Activated CD8-positive, alpha-beta memory T cell treated with anti-CD3 and anti-CD28 coated beads, Interleukin-2, amount 10 ng/mL, durations not matched to agents 7 days and 5 days (primary cell): ENCODE results near the gene SBF2. TPM values are rescaled to one million over a fixed set of nuclear protein-coding genes. Genes with fewer than 3 reads are reported as not detected.
A peak's percentile ranks its signal among the peaks of the same experiment; 100 is the strongest.

Experiments
- ATAC-seq: fragments of 150-1000 bp; cut with Tn5 transposase; one replicate; pipeline ENCODE4 v1.10.0; 2021; ENCODE audit warnings: moderate library complexity
- CTCF ChIA-PET: fragments of 350-600 bp; sonication (Branson Sonifier 250); formaldehyde crosslinking; loops from one replicate; lab custom pipeline; 2021; ENCODE audit warnings: antibody characterized with exemption; lab: Charles Lee
- DNase-seq: peaks from one replicate; pipeline ENCODE4 v3.0.0-alpha.2; 2020
- H3K27ac Mint-ChIP-seq: one replicate; pipeline ENCODE4 v1.8.0; 2021; ENCODE audit warnings: mild to moderate bottlenecking, mixed read lengths
- H3K27me3 Mint-ChIP-seq: one replicate; pipeline ENCODE4 v1.8.0; 2021; ENCODE audit warnings: mixed read lengths
- H3K36me3 Mint-ChIP-seq: one replicate; pipeline ENCODE4 v1.8.0; 2021; ENCODE audit warnings: mild to moderate bottlenecking, mixed read lengths
- H3K4me1 Mint-ChIP-seq: one replicate; pipeline ENCODE4 v1.8.0; 2021; ENCODE audit warnings: mixed read lengths
- H3K4me3 Mint-ChIP-seq: one replicate; pipeline ENCODE4 v1.8.0; 2021; ENCODE audit warnings: mild to moderate bottlenecking, moderate library complexity, mixed read lengths
- H3K9me3 Mint-ChIP-seq: one replicate; pipeline ENCODE4 v1.8.0; 2022; ENCODE audit warnings: low read depth, mixed read lengths
- total RNA-seq, 2 experiments: library from RNA; stranded (reverse); gene quantifications; one replicate each; pipeline ENCODE4 v1.2.3, GENCODE V29; 2021

SBF2 gene
- total RNA-seq, 2 experiments from 2014 or later: 4.6 to 8.3 TPM

DNA sequence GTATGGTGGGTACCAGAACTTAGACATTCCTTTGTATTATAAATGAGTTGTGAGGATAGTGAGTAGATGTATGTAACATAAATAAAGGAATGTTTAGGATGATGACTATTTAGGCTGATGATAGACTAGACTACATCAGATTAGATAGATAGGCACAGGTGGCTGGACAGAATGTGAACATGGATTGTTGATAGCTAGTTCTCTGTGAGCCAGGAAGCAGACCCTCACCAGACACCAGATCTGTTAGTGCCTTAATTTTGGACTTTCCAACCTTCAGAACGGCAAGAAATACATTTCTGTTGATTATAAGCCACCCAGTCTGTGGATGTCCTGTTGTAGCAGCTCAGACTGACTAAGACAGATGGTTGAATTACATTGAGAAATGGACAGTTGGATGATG, 530.7 kb downstream of the SBF2 start:
- H3K36me3 Mint-ChIP-seq: no peaks in the 10 kb centered on the region
- ATAC-seq: no peak
- DNase-seq: no peak
- H3K4me3 Mint-ChIP-seq: no peak overlapping the region
- H3K27me3 Mint-ChIP-seq: no peaks in the 10 kb centered on the region
- CTCF ChIA-PET: interaction anchor here (1.2 kb wide), 1 partner anchor 229 kb away, joined by 3 read pairs; no protein-coding TSS in a partner anchor
- H3K27ac Mint-ChIP-seq: no peak overlapping the region
- H3K9me3 Mint-ChIP-seq: no peaks in the 10 kb centered on the region
- peaks cover 17% of the 10 kb centered on the region for H3K4me1 Mint-ChIP-seq

DNA sequence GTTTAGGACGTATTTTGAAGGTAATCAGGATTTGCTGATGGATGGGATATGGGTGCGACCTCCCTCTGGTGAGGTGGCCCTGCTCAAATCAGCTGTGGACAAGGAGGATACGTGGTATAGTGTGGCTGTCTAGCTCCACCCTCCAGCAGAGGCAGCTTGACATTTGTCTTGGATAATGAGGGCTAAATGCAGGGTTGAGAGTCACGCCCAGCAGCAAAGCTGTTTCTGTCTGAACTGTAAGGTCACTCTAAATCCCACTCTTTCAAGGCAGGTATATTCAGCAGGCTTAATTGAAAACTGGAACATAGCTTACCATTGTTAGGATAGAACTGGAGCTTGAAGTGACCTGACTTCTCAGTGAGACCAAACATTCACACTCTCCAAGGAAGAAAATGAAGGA, 531.5 kb downstream of the SBF2 start:
- Mint-ChIP-seq H3K27ac (no peak overlapping the region), H3K27me3 (no peaks in the 10 kb centered on the region)
- CTCF ChIA-PET: interaction anchor here (1.2 kb wide), 1 partner anchor 228 kb away, joined by 3 read pairs; no protein-coding TSS in a partner anchor

DNA sequence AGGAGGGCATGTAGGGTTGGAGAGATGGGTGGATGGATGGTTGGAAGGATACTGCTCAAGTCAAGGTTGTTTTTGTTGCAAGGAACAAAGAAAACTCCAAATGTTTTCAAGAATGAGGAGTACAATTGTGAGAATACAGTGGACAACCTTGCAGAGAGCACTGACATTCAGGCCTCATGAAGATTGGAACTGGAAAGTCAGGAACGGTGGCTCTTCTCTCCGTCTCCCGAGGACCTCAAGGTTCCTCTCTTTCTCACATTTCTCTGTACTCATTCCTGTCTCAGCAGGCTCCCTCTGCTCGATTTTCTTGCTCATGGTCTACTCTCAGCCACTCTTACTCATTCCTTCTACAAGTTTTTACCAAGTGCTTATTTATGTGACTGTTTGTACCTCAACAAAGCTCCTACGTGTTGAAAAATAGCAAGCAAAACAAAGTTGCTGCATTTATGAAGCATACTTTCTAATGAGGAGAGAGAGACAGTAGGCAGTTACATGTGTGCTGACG, 532.5 kb downstream of the SBF2 start:
- DNase-seq: no peak
- CTCF ChIA-PET: interaction anchor here (4.3 kb wide), 2 partner anchors 212 to 545 kb away, joined by 44 to 91 read pairs; partner anchors contain the start of gene ADM
- no peaks in the 10 kb centered on the region for H3K27me3 Mint-ChIP-seq
- no peaks in the 10 kb centered on the region for H3K36me3 Mint-ChIP-seq
- no peak for ATAC-seq
- H3K27ac Mint-ChIP-seq: no peak overlapping the region
- no peaks in the 10 kb centered on the region for H3K9me3 Mint-ChIP-seq
- no peak overlapping the region for H3K4me3 Mint-ChIP-seq
- H3K4me1 Mint-ChIP-seq: peaks cover 25% of the 10 kb centered on the region

More for the DNA sequence above, 531.5 kb downstream of the SBF2 start:
- Mint-ChIP-seq H3K9me3 (no peaks in the 10 kb centered on the region), H3K4me3 (no peak overlapping the region), H3K4me1 (peaks cover 21% of the 10 kb centered on the region), H3K36me3 (no peaks in the 10 kb centered on the region)
- ATAC-seq: no peak
- no peak for DNase-seq

DNA sequence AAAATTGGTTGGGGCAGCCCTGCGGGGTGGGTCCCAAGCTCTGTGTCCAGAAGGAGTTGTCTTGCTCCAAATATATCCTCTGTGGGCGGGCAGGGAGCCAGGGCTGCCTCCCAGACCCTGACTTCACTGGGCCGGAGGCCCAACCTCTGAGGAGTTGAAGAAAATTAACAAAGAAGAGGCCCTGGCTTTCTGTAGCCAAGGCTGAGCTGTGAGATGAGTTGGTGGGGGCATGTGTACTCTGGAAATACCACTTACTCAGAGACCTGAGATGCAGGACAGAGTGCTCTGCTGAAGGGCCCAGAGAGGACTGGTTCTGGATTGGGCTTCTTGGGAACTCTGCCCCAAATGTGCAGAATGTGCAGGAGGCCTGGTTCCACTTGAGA, 533.8 kb downstream of the SBF2 start:
- Mint-ChIP-seq H3K36me3 (no peaks in the 10 kb centered on the region), H3K27me3 (no peaks in the 10 kb centered on the region), H3K4me1 (peaks cover 33% of the 10 kb centered on the region), H3K4me3 (no peak overlapping the region), H3K27ac (no peak overlapping the region), H3K9me3 (no peaks in the 10 kb centered on the region)
- DNase-seq: no peak
- CTCF ChIA-PET: interaction anchor here (0.9 to 4.3 kb wide), 9 partner anchors 11 to 546 kb away, joined by 3 to 91 read pairs (median 18); partner anchors contain the start of gene ADM
- ATAC-seq: no peak

DNA sequence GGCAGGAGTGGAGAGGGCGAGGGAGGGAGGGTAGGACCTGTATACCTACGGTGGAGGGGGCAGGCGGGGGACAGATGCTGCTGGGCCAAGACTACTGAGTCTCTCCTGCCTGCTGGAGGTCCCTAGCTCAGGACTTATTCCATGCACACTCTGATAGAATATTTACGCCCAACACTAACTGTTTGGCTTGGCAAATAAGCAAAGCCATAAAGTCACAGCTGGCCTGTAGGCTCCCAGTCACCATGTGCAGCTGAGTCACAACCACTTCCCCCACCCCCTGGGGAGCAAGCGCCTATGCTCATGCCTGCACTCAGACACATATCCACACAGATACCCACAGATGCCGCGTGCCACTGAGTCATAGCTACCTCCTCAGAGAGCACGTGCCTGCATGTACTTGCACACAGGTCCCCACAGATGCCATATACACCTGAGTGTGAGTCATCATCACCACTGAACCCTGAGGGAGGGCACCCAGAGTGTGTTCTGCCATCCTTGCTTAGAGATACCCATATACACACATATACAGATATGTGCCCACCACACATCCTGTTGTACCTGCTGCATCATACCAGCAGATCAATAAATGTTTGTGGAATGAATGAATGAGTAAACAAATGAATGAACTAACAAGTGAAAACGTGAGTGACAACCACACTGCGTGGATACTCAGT, 534.4 kb downstream of the SBF2 start:
- no peaks in the 10 kb centered on the region for H3K9me3 Mint-ChIP-seq
- CTCF ChIA-PET: interaction anchor here (0.9 to 4.3 kb wide), 16 partner anchors 11 to 546 kb away, joined by 3 to 91 read pairs (median 5); partner anchors contain the start of gene ADM
- peak overlapping the region; percentile 65 for H3K4me3 Mint-ChIP-seq
- H3K36me3 Mint-ChIP-seq: no peaks in the 10 kb centered on the region
- H3K4me1 Mint-ChIP-seq: peaks cover 34% of the 10 kb centered on the region
- H3K27me3 Mint-ChIP-seq: no peaks in the 10 kb centered on the region
- ATAC-seq: peak; percentile 78
- DNase-seq: peak; percentile 96
- H3K27ac Mint-ChIP-seq: peak overlapping the region; percentile 65

DNA sequence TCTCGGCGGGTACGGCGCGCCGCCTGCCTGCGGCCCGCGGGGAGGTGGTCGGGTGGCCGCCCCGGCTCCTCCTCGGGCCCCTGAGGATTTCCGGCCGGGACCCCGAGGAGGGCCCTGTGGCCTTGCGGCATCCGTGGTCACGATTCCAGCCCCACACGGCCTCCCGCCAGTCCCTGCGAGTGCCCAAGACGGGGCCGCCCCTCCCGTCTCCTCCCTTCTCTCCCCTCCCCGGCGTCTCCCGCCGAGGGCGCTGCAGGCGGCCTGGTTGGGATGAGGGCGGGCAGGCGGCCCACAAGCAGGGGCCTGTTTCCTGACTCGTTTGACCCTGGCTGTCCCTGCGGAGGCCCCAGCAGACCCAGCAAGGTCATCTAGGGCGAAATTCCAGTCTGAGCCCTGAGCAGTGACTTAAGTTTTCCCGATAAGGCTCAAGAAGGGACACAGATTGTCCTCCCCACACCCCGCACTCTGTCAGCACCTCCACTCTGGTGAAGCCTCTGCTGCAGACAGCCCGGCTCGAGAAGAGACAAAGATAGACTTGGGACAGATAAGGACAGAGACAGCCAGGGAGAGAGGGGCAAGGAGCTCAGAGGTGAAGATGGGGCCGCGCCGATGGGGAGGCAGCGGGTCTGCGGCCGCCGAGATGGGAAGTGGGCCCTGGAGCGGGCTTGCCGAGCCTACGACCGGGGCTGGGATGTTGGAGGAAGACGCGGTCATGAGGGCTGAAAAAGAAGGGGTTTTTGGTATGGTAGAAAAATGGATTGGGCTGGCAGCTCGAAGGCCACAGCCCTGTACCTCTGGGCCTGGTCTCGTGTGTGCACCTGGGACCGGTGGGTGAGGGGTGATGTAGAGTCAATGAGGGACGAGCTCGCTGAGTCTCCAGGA, 535.1 kb downstream of the SBF2 start:
- CTCF ChIA-PET: interaction anchor here (0.7 to 4.3 kb wide), 31 partner anchors 8 to 590 kb away, joined by 3 to 91 read pairs (median 4); partner anchors contain the start of gene ADM
- DNase-seq (peak; percentile 61), ATAC-seq (peak; percentile 22)
- Mint-ChIP-seq H3K9me3 (no peaks in the 10 kb centered on the region), H3K4me1 (peaks cover 39% of the 10 kb centered on the region), H3K27me3 (no peaks in the 10 kb centered on the region), H3K4me3 (peak overlapping the region; percentile 74), H3K27ac (peak overlapping the region; percentile 65), H3K36me3 (no peaks in the 10 kb centered on the region)

DNA sequence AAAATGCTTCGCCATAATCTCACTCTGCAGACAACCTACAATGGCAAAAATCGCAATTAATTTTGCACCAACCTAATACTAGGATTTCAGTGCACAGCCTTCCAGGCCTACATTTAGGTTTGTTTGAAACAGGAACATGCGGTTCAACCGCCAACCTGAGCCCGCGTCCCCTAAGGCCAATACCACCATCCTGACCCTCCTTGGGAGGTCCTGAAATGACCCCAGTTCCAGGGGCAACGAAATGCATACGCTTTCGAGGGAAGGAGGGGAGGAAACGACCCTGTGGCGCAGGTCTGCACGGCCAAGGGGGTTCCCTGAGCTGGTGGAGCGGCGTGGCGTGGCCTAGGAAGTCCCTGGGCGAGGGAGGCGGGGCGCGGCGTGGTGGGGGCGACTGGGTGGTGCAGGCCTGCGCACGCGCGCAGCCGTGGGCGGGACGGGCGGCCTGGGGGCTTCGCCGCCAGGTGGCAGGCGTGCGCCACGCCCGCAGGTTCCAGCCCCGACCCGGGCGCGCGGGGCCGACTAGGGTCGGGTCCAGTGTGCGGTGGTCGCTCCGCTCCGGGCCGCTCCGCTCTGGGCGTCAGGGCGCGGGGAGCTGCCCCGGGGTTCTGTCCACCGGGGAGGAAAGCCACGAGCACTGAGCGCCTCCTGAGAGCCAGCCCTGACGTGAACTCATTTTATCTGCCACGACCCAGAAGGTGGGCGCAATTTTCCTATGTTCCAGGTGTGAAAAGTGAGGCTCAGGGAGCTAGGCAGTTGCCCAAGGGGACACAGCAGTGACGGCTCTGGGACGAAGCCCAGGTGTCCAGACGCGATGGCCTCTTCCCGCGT, 536.0 kb downstream of the SBF2 start:
- Mint-ChIP-seq H3K27me3 (no peaks in the 10 kb centered on the region), H3K4me1 (peaks cover 45% of the 10 kb centered on the region), H3K4me3 (peak overlapping the region; percentile 74), H3K9me3 (no peaks in the 10 kb centered on the region), H3K27ac (peak overlapping the region; percentile 76), H3K36me3 (no peaks in the 10 kb centered on the region)
- CTCF ChIA-PET: interaction anchor here (0.5 to 4.3 kb wide), 33 partner anchors 9 to 589 kb away, joined by 3 to 91 read pairs (median 3); partner anchors contain the start of gene ADM
- DNase-seq (peak; percentile 93), ATAC-seq (peak; percentile 82)

DNA sequence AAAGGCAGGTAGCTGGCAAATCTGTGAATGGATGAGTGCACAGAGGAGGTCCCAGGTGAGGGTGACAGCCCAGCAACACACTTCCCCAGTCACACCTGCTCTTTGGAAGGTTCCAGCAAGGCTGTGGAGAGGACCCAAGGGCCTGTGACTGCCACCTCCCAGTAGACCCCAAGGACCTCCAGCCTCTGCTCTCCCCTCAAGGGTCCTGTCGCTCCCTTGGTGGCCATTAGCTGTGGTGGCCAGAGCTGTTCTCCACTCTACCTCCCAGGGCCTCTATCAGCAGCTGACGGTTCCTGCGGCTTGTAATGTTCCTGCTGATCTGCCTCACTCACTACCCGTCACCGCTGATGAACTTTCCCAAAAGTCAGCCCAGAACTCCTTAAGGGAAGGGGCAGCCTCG, 537.1 kb downstream of the SBF2 start:
- Mint-ChIP-seq H3K4me3 (no peak overlapping the region), H3K27me3 (no peaks in the 10 kb centered on the region), H3K27ac (no peak overlapping the region), H3K4me1 (peaks cover 52% of the 10 kb centered on the region), H3K36me3 (no peaks in the 10 kb centered on the region), H3K9me3 (no peaks in the 10 kb centered on the region)
- ATAC-seq: no peak
- CTCF ChIA-PET: no interaction called here
- DNase-seq: no peak

DNA sequence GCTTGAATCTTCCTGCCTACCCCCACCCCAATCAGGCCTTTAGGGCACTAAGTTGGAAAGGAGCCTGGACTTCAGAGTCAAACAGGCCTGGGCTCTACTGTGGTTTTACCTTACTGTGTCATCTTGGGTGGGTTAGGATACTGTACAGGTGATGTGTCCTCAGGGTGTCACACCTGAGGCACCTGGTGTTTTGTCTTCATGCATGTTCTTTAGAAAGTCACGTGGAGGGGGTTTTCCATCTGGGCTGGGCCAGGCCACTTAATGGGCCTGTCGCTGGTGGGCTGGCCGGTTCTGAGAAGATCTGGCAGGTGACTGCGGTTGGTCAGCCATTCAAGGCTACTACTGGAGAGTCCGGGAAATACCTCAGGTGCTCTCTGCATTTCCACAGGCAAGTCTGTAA, 537.6 kb downstream of the SBF2 start:
- Mint-ChIP-seq H3K36me3 (no peaks in the 10 kb centered on the region), H3K9me3 (no peaks in the 10 kb centered on the region), H3K4me3 (no peak overlapping the region), H3K4me1 (peaks cover 53% of the 10 kb centered on the region), H3K27me3 (no peaks in the 10 kb centered on the region), H3K27ac (no peak overlapping the region)
- ATAC-seq (no peak), DNase-seq (no peak)
- CTCF ChIA-PET: interaction anchor here (1.4 kb wide), 1 partner anchor 143 kb away, joined by 3 read pairs; no protein-coding TSS in a partner anchor

DNA sequence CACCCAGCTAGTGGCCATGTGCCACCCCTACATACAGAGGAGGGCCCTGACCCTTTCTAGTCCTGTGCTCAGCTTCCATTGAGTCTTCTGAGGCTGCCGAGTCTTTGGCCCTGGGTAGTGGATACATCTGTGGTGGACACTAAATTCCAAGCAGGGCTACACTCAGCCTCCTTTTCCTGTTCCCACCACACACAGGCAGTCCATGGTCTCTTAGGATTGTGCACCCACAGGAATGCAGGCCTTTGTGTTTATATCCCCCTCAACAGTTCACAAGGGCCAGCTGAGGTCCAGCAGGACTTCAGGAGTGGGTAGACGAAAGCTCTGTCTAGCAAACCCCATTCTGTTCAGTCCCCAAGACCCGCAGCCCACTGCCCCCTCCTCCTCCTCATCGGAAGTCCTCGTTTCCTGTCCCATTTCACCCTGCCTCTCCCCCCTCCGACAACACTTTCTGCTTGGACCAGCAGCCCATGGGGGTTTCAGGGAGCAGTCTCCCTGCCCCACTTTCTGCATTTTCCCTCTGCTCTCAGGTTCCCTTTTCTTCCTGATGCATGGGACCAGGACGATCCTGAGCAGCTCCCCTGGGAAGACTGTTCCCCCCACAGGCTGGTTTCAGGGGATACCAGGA, 538.3 kb downstream of the SBF2 start:
- Mint-ChIP-seq H3K27me3 (no peaks in the 10 kb centered on the region), H3K4me3 (no peak overlapping the region), H3K4me1 (peaks cover 52% of the 10 kb centered on the region), H3K9me3 (no peaks in the 10 kb centered on the region), H3K36me3 (no peaks in the 10 kb centered on the region), H3K27ac (peak overlapping the region; percentile 27)
- DNase-seq (no peak), ATAC-seq (no peak)
- CTCF ChIA-PET: interaction anchor here (0.7 to 1.4 kb wide), 2 partner anchors 142 to 552 kb away, joined by 3 read pairs; no protein-coding TSS in a partner anchor

DNA sequence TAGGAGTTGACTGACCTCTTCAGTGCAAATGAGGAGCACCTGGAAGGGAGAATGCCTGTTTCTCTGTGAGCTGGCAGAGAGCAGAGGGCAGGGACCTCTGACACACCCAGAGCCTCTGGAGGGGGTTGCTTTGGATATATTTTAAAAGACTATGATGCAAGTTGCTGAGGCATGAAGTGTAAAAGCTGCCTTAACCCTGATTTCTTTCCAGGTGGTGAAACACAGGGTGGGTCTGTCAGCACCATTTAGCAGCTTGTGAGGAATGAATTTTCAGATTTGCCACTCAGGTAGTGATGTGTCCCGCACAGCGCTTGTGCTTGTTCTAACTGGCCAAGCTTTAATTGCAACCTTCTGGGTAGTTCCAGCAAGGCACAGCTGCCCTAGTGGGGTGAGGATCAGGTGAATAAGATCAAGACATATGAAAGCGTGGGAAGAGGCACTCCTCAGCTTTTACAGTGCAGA, 540.0 kb downstream of the SBF2 start:
- ATAC-seq: no peak
- H3K27me3 Mint-ChIP-seq: no peaks in the 10 kb centered on the region
- H3K4me1 Mint-ChIP-seq: peaks cover 41% of the 10 kb centered on the region
- H3K9me3 Mint-ChIP-seq: no peaks in the 10 kb centered on the region
- H3K4me3 Mint-ChIP-seq: no peak overlapping the region
- no peak for DNase-seq
- H3K36me3 Mint-ChIP-seq: no peaks in the 10 kb centered on the region
- CTCF ChIA-PET: interaction anchor here (0.9 to 1.9 kb wide), 3 partner anchors 141 to 554 kb away, joined by 6 to 8 read pairs (median 8); no protein-coding TSS in a partner anchor
- H3K27ac Mint-ChIP-seq: no peak overlapping the region

DNA sequence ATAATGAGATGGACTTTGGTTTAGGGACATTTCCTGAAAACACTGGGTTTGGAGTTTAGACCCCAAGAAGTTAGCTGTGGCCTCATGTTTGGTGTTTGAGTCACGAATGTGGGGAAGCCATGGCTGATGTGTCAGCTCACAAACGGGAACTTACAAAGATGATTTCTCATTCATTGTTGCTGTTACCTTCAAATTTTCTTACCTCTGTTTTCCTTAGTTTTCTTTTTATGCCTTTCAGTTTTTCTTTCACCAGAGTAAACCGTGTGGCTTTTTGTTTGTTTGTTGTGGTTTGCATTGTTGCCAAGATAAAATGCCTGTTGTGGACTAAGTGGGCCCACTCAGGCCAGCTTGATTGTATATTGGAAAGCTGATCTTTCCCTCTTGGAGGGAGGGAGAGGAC, 541.0 kb downstream of the SBF2 start:
- ATAC-seq: peak; percentile 24
- CTCF ChIA-PET: interaction anchor here (1.1 to 1.9 kb wide), 2 partner anchors 140 to 220 kb away, joined by 4 to 8 read pairs; no protein-coding TSS in a partner anchor
- H3K36me3 Mint-ChIP-seq: no peaks in the 10 kb centered on the region
- H3K27me3 Mint-ChIP-seq: no peaks in the 10 kb centered on the region
- DNase-seq: peak; percentile 65
- H3K9me3 Mint-ChIP-seq: no peaks in the 10 kb centered on the region
- peak overlapping the region; percentile 1 for H3K4me3 Mint-ChIP-seq
- peaks cover 47% of the 10 kb centered on the region for H3K4me1 Mint-ChIP-seq
- H3K27ac Mint-ChIP-seq: peak overlapping the region; percentile 67
